ENCODE measurements around the gene SLX4. TPM values are rescaled to one million over a fixed set of nuclear protein-coding genes. Genes with fewer than 3 reads are reported as not detected.

The SLX4 gene
- total and polyA plus RNA-seq, 2 donors (not counting 3 experiments of a cell fraction or from before 2014, with no cell fraction given) = 2.9 to 8.9 TPM

DNA sequence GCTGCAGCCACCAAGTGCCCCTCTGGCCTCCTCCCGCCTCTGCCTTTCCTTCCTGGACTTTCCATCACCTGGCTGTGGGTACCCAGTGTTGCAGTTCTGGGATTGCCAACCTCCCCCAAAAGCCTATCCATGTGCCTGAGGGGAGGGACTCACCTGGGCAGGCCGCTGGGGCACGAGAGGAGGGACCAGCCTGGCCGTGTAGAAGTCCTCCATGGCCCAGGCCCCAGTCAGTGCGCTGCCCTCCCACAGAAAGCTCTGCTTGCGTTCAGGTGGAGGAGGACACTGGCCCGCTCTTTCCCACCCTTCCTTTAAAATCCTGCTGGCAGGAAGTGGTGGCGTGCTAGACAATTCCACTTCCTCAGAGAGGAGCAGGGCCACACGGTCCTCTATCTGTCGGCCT, 14.2 kb downstream of the SLX4 start:
- Histone ChIP-seq H3K79me2 (ENCODE audit: control insufficient read depth, insufficient read depth, low read length) (no peaks in the 10 kb centered on the region), H3K27me3 (ENCODE audit: control insufficient read depth in 2 of 2, insufficient read depth in 2 of 2, low read length in 2 of 2) (no peaks in the 10 kb centered on the region), H3K4me3 (replicated peaks in 1 of 3; ENCODE audit: insufficient read depth in 1 of 3, low read depth in 1 of 3, low read length in 3 of 3) (no peak overlapping the region), H4K20me1 (replicated peaks; ENCODE audit: control insufficient read depth, extremely low read depth, insufficient read depth, low read length) (no peaks in the 10 kb centered on the region), H3K9me3 (replicated peaks; ENCODE audit: control insufficient read depth, insufficient read depth, low read length) (no peaks in the 10 kb centered on the region), H3K27ac (ENCODE audit: insufficient read depth, low read depth, low read length) (no peak overlapping the region), H3K4me1 (ENCODE audit: control insufficient read depth, extremely low read depth, insufficient read depth, low read length) (no peaks in the 10 kb centered on the region), H3K9ac (replicated peaks; ENCODE audit: extremely low read depth, insufficient read depth, low read length) (no peak overlapping the region), H2AFZ (ENCODE audit: low read depth, low read length) (no peak overlapping the region), H3K36me3 (ENCODE audit: control insufficient read depth in 2 of 2, extremely low read depth in 1 of 2, insufficient read depth in 2 of 2, low read length in 2 of 2) (no peaks in the 10 kb centered on the region), H3K4me2 (ENCODE audit: insufficient read depth, low read length) (no peak overlapping the region), H3K9me1 (replicated peaks; ENCODE audit: control insufficient read depth, extremely low read depth, insufficient read depth, low read length) (no peaks in the 10 kb centered on the region)
- no TSS peak for BruUV-seq (replicated peaks)
- dilution Hi-C loops (cut with MboI; ENCODE audit: extremely low pct_ligation_motif_present, low sequenced_read_pairs) (no loop called here), intact Hi-C loops (cut with micrococcal nuclease) (no loop called here)
- FAIRE-seq (no peak), DNase-seq (ENCODE audit: low read depth, low spot score) (no peak)
- POLR2A ChIA-PET = no interaction called here
- TF ChIP-seq FOS (IDR thresholded peaks at IDR 0.05; ENCODE audit: borderline replicate concordance, insufficient read depth, low read length) (no peak), JUN (IDR thresholded peaks at IDR 0.05; ENCODE audit: borderline replicate concordance, insufficient read depth, insufficient read length, low read depth) (no peak), POLR2A (IDR thresholded peaks at IDR 0.05; ENCODE audit: low read depth, low read length) (no peak), GATA2 (IDR thresholded peaks at IDR 0.05; ENCODE audit: insufficient read depth, insufficient read length, low read depth, low read length) (no peak), POLR2AphosphoS5 (IDR thresholded peaks at IDR 0.05; ENCODE audit: insufficient read depth, low read depth, low read length) (no peak), MYC (IDR thresholded peaks at IDR 0.05; ENCODE audit: low read depth, low read length) (no peak), EZH2 (IDR thresholded peaks at IDR 0.05; ENCODE audit: borderline replicate concordance, low read depth, low read length, severe bottlenecking) (no peak)
- TF ChIP-seq, protein P1, sequence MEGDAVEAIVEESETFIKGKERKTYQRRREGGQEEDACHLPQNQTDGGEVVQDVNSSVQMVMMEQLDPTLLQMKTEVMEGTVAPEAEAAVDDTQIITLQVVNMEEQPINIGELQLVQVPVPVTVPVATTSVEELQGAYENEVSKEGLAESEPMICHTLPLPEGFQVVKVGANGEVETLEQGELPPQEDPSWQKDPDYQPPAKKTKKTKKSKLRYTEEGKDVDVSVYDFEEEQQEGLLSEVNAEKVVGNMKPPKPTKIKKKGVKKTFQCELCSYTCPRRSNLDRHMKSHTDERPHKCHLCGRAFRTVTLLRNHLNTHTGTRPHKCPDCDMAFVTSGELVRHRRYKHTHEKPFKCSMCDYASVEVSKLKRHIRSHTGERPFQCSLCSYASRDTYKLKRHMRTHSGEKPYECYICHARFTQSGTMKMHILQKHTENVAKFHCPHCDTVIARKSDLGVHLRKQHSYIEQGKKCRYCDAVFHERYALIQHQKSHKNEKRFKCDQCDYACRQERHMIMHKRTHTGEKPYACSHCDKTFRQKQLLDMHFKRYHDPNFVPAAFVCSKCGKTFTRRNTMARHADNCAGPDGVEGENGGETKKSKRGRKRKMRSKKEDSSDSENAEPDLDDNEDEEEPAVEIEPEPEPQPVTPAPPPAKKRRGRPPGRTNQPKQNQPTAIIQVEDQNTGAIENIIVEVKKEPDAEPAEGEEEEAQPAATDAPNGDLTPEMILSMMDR (IDR thresholded peaks at IDR 0.05; ENCODE audit: extremely low read depth in 1 of 2, insufficient read depth in 1 of 2, low read depth in 1 of 2, low read length in 2 of 2) = no peak
- TF ChIP-seq, protein P2, sequence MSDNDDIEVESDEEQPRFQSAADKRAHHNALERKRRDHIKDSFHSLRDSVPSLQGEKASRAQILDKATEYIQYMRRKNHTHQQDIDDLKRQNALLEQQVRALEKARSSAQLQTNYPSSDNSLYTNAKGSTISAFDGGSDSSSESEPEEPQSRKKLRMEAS (IDR thresholded peaks at IDR 0.05; ENCODE audit: insufficient read depth, insufficient read length) = no peak
- CTCF ChIA-PET = no interaction called here
